Activated naive CD4-positive, alpha-beta T cell treated with anti-CD3 and anti-CD28 coated beads, Interleukin-2, amount 50 U/mL, for 24 hours (primary cell): ENCODE measurements around the gene SLC9B1.
"Not testable (repeated sequence)": the region's sequence is repeated elsewhere in the genome, so short reads cannot be mapped to it uniquely, and the experiment has no call there.

Experiments
- H3K27ac Mint-ChIP-seq: one replicate; pipeline ENCODE4 v1.8.0; 2021; ENCODE audit warnings: mild to moderate bottlenecking, mixed read lengths
- H3K27me3 Mint-ChIP-seq: one replicate; pipeline ENCODE4 v1.8.0; 2021; ENCODE audit warnings: mixed read lengths
- H3K36me3 Mint-ChIP-seq: one replicate; pipeline ENCODE4 v1.8.0; 2021; ENCODE audit warnings: mixed read lengths
- H3K4me1 Mint-ChIP-seq: one replicate; pipeline ENCODE4 v1.8.0; 2021; ENCODE audit warnings: mixed read lengths
- H3K4me3 Mint-ChIP-seq: one replicate; pipeline ENCODE4 v1.8.0; 2021; ENCODE audit warnings: mild to moderate bottlenecking, mixed read lengths
- H3K9me3 Mint-ChIP-seq: one replicate; pipeline ENCODE4 v1.8.0; 2021; ENCODE audit warnings: mixed read lengths

Gene SLC9B1

GRCh38 chr4:102945066-102945465 is 74.4 kb downstream of the SLC9B1 start:
- H3K27me3 Mint-ChIP-seq = no peaks in the 10 kb centered on the region
- H3K36me3 Mint-ChIP-seq = peaks cover 14% of the 10 kb centered on the region
- H3K9me3 Mint-ChIP-seq = peaks cover 9% of the 10 kb centered on the region
- H3K27ac Mint-ChIP-seq = no peak overlapping the region
- H3K4me3 Mint-ChIP-seq = no peak overlapping the region
- H3K4me1 Mint-ChIP-seq = no peaks in the 10 kb centered on the region

DNA sequence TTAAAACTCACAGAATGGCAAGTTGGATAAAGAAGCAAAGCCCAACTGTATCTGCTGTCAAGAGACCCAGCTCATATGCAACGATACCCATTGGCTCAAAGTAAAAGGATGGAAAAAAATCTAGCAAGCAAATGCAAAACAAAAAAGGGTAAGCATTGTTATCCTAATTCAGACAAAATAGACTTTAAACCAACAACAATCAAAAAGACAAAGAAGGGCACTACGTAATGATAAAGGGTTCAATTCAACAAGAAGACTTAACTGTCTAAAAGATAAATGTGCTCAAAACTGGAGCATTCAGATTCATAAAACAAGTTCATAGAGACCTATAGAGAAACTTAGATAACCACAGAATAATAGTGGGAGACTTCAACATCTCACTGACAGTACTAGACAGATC is 81.4 kb downstream of the SLC9B1 start:
- not testable (repeated sequence) for H3K27me3 Mint-ChIP-seq, H3K27ac Mint-ChIP-seq, H3K4me1 Mint-ChIP-seq, H3K4me3 Mint-ChIP-seq
- peaks cover 16% of the 10 kb centered on the region for H3K9me3 Mint-ChIP-seq
- peaks cover 23% of the 10 kb centered on the region for H3K36me3 Mint-ChIP-seq

GRCh38 chr4:102935716-102936115 is 83.8 kb downstream of the SLC9B1 start:
- Mint-ChIP-seq H3K4me3 (no peak overlapping the region), H3K27ac (no peak overlapping the region), H3K27me3 (no peaks in the 10 kb centered on the region), H3K36me3 (peaks cover 21% of the 10 kb centered on the region), H3K9me3 (peaks cover 7% of the 10 kb centered on the region), H3K4me1 (no peaks in the 10 kb centered on the region)

- Mint-ChIP-seq H3K36me3 (peaks cover 39% of the 10 kb centered on the region), H3K9me3 (peaks cover 10% of the 10 kb centered on the region)
- H3K4me3 Mint-ChIP-seq, H3K4me1 Mint-ChIP-seq, H3K27me3 Mint-ChIP-seq, H3K27ac Mint-ChIP-seq: not testable (repeated sequence)
These were observed 99.8 kb downstream of the SLC9B1 start for GRCh38 chr4:102919697-102920096.

- H3K36me3 Mint-ChIP-seq = peaks cover 43% of the 10 kb centered on the region
- no peak overlapping the region for H3K4me3 Mint-ChIP-seq
- H3K27ac Mint-ChIP-seq = no peak overlapping the region
- no peaks in the 10 kb centered on the region for H3K4me1 Mint-ChIP-seq
- H3K27me3 Mint-ChIP-seq = no peaks in the 10 kb centered on the region
- peaks cover 15% of the 10 kb centered on the region for H3K9me3 Mint-ChIP-seq
These were observed 100.6 kb downstream of the SLC9B1 start for GRCh38 chr4:102918859-102919258.

DNA sequence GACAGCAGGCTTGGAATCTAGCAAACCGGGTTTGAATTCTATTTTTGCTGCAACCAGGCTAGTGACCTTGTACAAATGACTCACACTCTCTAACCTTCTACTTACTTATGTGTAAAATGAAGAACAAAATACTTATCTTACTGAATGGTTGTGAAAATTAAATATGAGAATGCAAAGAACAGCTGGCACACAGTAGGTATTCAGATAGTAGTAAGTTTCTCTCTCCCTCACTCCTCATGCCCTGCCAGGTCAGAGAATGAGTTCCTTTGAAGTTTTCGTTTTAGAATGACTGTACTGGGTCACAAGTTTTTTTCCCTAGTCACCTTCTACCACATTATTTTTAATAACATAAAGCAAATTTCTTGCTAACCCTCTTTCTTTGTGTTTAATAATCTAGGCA is 117.7 kb downstream of the SLC9B1 start:
- H3K36me3 Mint-ChIP-seq = no peaks in the 10 kb centered on the region
- H3K4me3 Mint-ChIP-seq = no peak overlapping the region
- H3K9me3 Mint-ChIP-seq = no peaks in the 10 kb centered on the region
- H3K27me3 Mint-ChIP-seq = no peaks in the 10 kb centered on the region
- no peaks in the 10 kb centered on the region for H3K4me1 Mint-ChIP-seq
- no peak overlapping the region for H3K27ac Mint-ChIP-seq

DNA sequence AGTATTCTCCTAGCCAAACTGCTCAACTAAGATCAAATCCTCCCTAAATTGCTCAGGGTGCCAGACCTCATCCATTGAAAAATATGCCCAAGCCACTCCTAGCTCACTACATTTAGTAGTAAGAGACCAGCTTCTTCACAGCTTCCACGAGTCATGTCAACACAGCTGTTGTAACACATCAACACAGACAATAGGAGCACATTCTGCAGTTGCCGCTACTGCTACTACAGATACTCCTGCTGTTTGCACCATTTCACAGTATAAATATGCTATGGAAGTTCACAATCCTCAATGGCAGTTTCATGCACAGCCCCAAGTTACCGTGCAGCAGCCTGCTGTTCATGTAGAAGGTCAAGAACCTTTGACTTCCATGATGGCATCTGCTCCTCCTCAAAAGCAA is 121.9 kb downstream of the SLC9B1 start:
- not testable (repeated sequence) for H3K36me3 Mint-ChIP-seq, H3K9me3 Mint-ChIP-seq, H3K27ac Mint-ChIP-seq, H3K4me3 Mint-ChIP-seq, H3K4me1 Mint-ChIP-seq, H3K27me3 Mint-ChIP-seq

GRCh38 chr4:102896547-102896946 is 123.0 kb downstream of the SLC9B1 start:
- not testable (repeated sequence) for H3K9me3 Mint-ChIP-seq, H3K27me3 Mint-ChIP-seq, H3K27ac Mint-ChIP-seq, H3K4me1 Mint-ChIP-seq, H3K4me3 Mint-ChIP-seq, H3K36me3 Mint-ChIP-seq

DNA sequence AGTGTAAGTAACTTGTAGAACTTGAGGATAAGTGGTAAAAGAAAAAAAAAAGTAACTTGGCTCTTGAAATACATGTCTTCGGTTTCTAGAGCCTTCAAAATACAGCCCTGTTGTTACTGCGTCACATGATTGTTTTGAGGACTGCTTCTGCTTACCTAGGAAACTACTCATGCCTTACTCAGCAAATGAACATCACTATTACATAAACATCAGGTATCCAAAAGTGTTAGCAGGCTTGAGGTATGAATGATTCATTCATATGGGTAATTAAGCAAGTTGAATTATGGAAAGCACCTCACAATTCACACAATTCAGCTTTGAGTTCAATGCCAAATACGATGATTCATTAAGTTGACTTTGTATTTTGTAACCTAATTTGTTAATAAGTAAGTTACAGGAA is 129.6 kb downstream of the SLC9B1 start:
- H3K9me3 Mint-ChIP-seq, H3K27me3 Mint-ChIP-seq, H3K36me3 Mint-ChIP-seq, H3K4me1 Mint-ChIP-seq, H3K4me3 Mint-ChIP-seq: not testable (repeated sequence)
- peak overlapping the region; percentile 91 for H3K27ac Mint-ChIP-seq

DNA sequence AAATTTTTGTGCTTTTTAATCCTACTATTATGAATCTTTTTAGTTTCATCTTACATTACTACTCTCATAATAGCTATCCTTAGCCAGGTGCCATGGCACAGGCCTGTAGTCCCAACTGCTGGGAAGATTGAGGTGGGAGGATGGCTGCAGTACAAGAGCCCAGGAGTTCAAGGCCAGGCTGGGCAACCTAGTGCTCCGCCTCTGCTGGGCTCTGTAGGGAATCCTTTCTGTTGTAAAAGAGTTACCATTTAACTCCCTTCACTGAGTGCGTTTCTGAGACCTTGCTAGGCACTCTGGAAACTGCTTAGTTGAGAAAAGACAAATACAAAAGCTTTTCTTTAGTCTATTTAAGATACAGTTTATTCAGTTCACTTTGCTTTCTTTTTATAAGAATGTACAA is 130.9 kb downstream of the SLC9B1 start:
- not testable (repeated sequence) for H3K27ac Mint-ChIP-seq, H3K9me3 Mint-ChIP-seq

GRCh38 chr4:102883278-102883677 is 136.2 kb downstream of the SLC9B1 start:
- no peak overlapping the region for H3K4me3 Mint-ChIP-seq
- H3K9me3 Mint-ChIP-seq = no peaks in the 10 kb centered on the region
- H3K4me1 Mint-ChIP-seq = peaks cover 19% of the 10 kb centered on the region
- peaks cover 12% of the 10 kb centered on the region for H3K36me3 Mint-ChIP-seq
- H3K27ac Mint-ChIP-seq = no peak overlapping the region
- no peaks in the 10 kb centered on the region for H3K27me3 Mint-ChIP-seq

More for the DNA sequence above, 130.9 kb downstream of the SLC9B1 start:
- H3K4me1 Mint-ChIP-seq = peaks cover 15% of the 10 kb centered on the region
- not testable (repeated sequence) for H3K36me3 Mint-ChIP-seq, H3K4me3 Mint-ChIP-seq, H3K27me3 Mint-ChIP-seq

DNA sequence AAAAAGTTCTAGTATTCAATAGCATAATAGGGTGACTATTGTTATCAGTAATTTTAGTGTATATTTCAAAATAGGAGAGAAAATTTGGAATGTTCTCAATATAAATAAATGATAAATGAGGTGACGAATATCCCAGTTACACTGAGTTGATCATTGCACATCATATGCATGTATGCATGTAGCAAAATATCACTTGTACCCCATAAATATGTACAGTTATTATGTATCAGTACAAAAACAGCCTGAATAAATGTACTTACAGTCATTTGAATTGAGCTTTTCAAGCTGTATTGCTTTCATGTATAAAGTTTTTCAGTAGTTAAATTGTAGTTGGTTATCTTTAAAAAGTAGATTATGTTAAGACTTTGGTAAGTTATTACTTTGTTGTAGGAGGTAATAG is 138.2 kb downstream of the SLC9B1 start:
- Mint-ChIP-seq H3K36me3 (peaks cover 20% of the 10 kb centered on the region), H3K27ac (no peak overlapping the region), H3K9me3 (no peaks in the 10 kb centered on the region), H3K4me1 (peaks cover 19% of the 10 kb centered on the region), H3K27me3 (no peaks in the 10 kb centered on the region), H3K4me3 (no peak overlapping the region)

DNA sequence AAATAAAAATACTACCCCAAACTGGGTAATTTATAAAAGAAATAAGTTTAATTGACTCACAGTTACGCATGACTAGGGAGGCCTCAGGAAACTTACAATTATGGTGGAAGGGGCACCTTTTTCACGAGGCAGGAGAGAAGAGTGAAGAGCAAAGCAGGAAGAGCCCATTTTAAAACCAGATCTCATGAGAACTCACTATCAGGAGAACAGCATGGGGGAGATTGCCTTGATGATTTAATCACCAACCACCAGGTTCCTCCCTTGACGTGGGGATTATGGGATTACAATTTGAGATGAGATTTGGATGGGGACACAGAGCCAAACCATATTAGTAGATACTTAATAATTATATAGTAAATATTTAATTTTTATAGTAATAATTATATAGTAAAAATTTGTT is 140.6 kb downstream of the SLC9B1 start:
- Mint-ChIP-seq H3K27me3 (no peaks in the 10 kb centered on the region), H3K27ac (no peak overlapping the region), H3K4me1 (peaks cover 21% of the 10 kb centered on the region), H3K4me3 (no peak overlapping the region), H3K36me3 (peaks cover 27% of the 10 kb centered on the region), H3K9me3 (no peaks in the 10 kb centered on the region)

GRCh38 chr4:102878349-102878748 is 141.2 kb downstream of the SLC9B1 start:
- peaks cover 16% of the 10 kb centered on the region for H3K4me1 Mint-ChIP-seq

GRCh38 chr4:102877477-102878106 is 141.9 kb downstream of the SLC9B1 start:
- not testable (repeated sequence) for H3K9me3 Mint-ChIP-seq, H3K4me3 Mint-ChIP-seq, H3K27me3 Mint-ChIP-seq, H3K27ac Mint-ChIP-seq
- Mint-ChIP-seq H3K36me3 (peaks cover 32% of the 10 kb centered on the region), H3K4me1 (peaks cover 15% of the 10 kb centered on the region)

More at GRCh38 chr4:102878349-102878748, 141.2 kb downstream of the SLC9B1 start:
- H3K36me3 Mint-ChIP-seq = peaks cover 27% of the 10 kb centered on the region
- H3K4me3 Mint-ChIP-seq, H3K9me3 Mint-ChIP-seq, H3K27ac Mint-ChIP-seq, H3K27me3 Mint-ChIP-seq: not testable (repeated sequence)

DNA sequence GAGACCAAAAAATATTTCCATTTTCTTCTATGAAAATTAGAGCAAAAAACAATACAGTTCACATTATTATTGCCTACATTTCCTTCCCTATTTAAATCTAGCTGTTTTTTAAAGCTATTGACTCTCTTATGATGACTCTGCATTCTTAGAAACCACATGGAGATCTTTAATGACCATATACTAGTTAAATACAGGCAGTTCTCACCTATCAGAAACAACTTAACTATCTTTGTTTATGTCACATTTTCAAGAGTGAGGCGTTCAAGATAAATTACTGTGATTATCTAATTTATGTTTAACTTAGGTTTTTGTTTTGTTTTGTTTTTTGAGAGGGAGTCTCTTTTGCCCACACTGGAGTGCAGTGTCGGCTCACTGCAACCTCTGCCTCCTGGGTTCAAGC is 147.7 kb downstream of the SLC9B1 start:
- Mint-ChIP-seq H3K4me1 (peaks cover 45% of the 10 kb centered on the region), H3K9me3 (no peaks in the 10 kb centered on the region), H3K4me3 (no peak overlapping the region), H3K27me3 (no peaks in the 10 kb centered on the region), H3K36me3 (peaks cover 24% of the 10 kb centered on the region), H3K27ac (peak overlapping the region; percentile 17)

GRCh38 chr4:102869569-102870197 is 149.8 kb downstream of the SLC9B1 start:
- Mint-ChIP-seq H3K4me1 (peaks cover 62% of the 10 kb centered on the region), H3K4me3 (peak overlapping the region; percentile 94), H3K9me3 (no peaks in the 10 kb centered on the region), H3K36me3 (peaks cover 9% of the 10 kb centered on the region), H3K27ac (peak overlapping the region; percentile 99), H3K27me3 (no peaks in the 10 kb centered on the region)
